Muscle layer of duodenum (tissue), 2 donors: Measurements from ENCODE around the gene S100A6.

Source experiments
- H3K27ac ChIP-seq: one replicate; pipeline ENCODE4 v1.7.0; 2013; ENCODE audit warnings: mild to moderate bottlenecking, low read length
- H3K27me3 ChIP-seq: one replicate; pipeline ENCODE4 v1.7.0; 2013; ENCODE audit warnings: low read depth, mild to moderate bottlenecking, control low read depth, low read length
- H3K36me3 ChIP-seq, 2 donors: one replicate each; pipeline ENCODE4 v1.7.0; 2013; ENCODE audit warnings: low read length in 2 of 2, control low read depth in 1 of 2, mild to moderate bottlenecking in 1 of 2; ENCODE audit not compliant: insufficient read depth in 2 of 2, control insufficient read depth in 1 of 2
- H3K4me1 ChIP-seq, 2 donors: one replicate each; pipeline ENCODE4 v1.7.0; 2013; ENCODE audit warnings: low read length in 2 of 2, mild to moderate bottlenecking in 2 of 2, control low read depth in 1 of 2, moderate library complexity in 1 of 2; ENCODE audit not compliant: insufficient read depth in 2 of 2, control insufficient read depth in 1 of 2
- H3K4me3 ChIP-seq, 2 donors: one replicate each; pipeline ENCODE4 v1.7.0; 2013; ENCODE audit warnings: low read length in 2 of 2, low read depth in 1 of 2, mild to moderate bottlenecking in 1 of 2
- H3K9me3 ChIP-seq, 2 donors: one replicate each; pipeline ENCODE4 v1.7.0; 2013; ENCODE audit warnings: low read length in 2 of 2, control low read depth in 1 of 2, mild to moderate bottlenecking in 1 of 2; ENCODE audit not compliant: control insufficient read depth in 1 of 2
- donor health status: healthy.

Gene S100A6

DNA sequence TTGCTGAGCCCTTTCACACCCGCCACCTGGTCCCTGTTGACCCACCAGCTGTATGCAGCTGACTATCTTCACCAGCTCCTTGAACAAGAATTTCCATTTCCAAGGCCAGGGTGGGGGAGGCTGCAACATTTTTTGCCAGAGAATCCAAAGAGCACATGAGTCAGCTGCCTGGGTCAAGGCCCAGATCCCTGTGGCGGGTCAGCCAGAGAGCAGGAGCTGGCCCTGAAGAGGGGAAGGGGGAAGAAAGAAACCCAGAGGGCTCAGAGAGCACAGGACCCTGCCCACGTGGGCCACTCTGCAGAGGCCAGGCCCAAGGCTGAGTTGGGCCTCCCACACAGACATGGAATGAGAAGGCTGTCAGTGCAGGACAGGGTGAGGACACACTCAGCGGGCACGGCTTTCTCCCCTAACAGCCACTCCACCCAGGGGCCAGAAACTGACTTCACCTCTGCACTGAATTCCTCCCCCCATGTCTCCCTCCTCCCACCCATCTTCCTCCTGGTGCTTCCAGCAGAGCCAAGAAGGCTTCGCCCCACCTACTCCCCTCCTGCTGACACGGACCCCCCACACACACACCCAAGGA, 28.9 kb downstream of the S100A6 start:
- H3K9me3 ChIP-seq, result no peaks in the 10 kb centered on the region
- peaks cover 13 to 17% of the 10 kb centered on the region in 2 donors for H3K4me1 ChIP-seq
- H3K36me3 ChIP-seq, result no peaks in the 10 kb centered on the region
- no peak overlapping the region for H3K4me3 ChIP-seq
- no peaks in the 10 kb centered on the region for H3K27me3 ChIP-seq
- peak overlapping the region; percentile 73 for H3K27ac ChIP-seq

- no peak overlapping the region for H3K4me3 ChIP-seq
- H3K27me3 ChIP-seq, result no peaks in the 10 kb centered on the region
- peaks cover 13 to 17% of the 10 kb centered on the region in 2 donors for H3K4me1 ChIP-seq
- no peaks in the 10 kb centered on the region for H3K9me3 ChIP-seq
- H3K27ac ChIP-seq, result peak overlapping the region; percentile 73
- H3K36me3 ChIP-seq, result no peaks in the 10 kb centered on the region
Measured at GRCh38 chr1:153506386-153506785, 29.4 kb downstream of the S100A6 start.

DNA sequence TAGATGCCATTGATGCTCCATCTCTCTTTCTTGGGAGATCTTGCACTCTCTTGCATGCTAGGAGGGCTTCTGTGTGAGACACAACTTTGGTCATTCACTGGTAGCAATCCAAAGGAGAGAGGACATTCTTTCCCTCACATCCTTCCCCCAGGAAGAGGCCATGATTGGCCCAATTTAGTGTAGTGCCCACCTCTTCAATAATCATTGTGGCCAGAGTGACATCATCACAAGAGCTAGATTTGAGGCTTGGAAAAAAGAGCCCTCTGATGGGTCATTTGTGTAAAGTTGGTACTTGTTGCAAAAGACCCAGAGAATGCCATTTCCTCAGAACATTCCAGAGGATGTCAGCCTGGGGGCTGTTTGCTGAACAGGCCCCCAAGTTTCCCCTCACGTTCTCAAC, 30.2 kb downstream of the S100A6 start:
- Histone ChIP-seq H3K27me3 (no peaks in the 10 kb centered on the region), H3K27ac (peak overlapping the region; percentile 73), H3K4me1 (peaks cover 13 to 17% of the 10 kb centered on the region in 2 donors), H3K36me3 (no peaks in the 10 kb centered on the region), H3K4me3 (no peak overlapping the region), H3K9me3 (no peaks in the 10 kb centered on the region)

DNA sequence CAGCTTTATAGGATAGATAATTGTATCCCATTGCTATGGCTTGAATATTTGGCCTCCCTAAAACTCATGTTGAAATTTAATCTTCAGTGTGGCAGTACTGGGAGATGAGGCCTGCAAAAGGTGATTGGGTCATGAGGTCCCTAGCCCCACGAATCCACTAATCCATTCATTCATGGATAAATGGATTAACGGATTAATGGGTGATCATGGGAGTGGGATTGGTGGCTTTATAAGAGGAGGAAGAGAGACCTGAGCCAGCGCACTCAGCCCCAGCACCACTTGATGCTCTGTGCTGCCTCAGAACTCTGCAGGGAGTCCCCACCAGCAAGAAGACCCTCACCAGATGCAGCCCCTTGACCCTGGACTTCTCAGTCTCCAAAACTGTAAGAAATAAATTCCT, 32.0 kb downstream of the S100A6 start:
- no peaks in the 10 kb centered on the region for H3K27me3 ChIP-seq
- H3K36me3 ChIP-seq, result no peaks in the 10 kb centered on the region
- H3K4me3 ChIP-seq, result no peak overlapping the region
- H3K27ac ChIP-seq, result no peak overlapping the region
- no peaks in the 10 kb centered on the region for H3K9me3 ChIP-seq
- H3K4me1 ChIP-seq, result peaks cover 13 to 17% of the 10 kb centered on the region in 2 donors

DNA sequence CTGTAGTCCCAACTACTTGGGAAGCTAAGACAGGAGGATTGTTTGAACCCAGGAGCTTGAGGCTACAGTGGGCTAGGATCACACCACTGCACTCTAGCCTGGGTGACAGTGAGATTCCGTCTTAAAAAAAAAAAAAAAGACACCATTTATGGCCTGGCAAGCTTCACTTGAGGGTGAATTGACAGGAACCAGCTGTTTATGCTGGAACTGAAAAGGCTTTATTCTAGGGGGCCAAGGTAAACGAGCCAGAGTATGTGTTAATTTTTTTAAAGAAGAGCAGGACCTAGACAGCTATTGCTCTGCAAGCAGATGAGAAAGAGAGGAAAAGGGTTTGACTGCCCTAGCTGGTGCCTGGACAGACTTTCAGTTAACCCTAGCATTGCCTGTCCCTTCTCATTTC, 37.0 kb downstream of the S100A6 start:
- Histone ChIP-seq H3K4me1 (peaks cover 0 to 11% of the 10 kb centered on the region in 2 donors), H3K9me3 (no peaks in the 10 kb centered on the region), H3K27ac (no peak overlapping the region), H3K36me3 (no peaks in the 10 kb centered on the region), H3K4me3 (no peak overlapping the region), H3K27me3 (no peaks in the 10 kb centered on the region)

DNA sequence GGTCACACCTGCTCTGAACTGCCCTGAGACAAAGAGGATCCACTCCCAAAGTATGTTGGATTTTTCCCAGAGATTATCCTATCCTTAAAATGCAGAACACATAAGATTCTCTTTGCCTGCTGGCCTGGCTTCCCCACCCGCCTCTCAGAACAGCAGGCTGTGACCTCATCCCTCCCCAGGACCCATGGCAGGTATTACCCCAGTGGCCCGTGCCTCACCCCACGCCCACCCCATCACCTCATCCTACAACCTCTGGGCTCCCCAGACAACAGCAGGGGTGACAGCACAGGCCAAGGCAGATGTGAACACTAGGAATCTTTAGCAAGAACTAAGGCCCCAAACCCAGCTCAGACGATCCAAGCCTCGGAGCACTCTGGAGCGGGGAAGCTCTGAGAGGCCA, 40.3 kb downstream of the S100A6 start:
- no peak overlapping the region for H3K27ac ChIP-seq
- H3K4me1 ChIP-seq, result peaks cover 0 to 24% of the 10 kb centered on the region in 2 donors
- no peak overlapping the region for H3K4me3 ChIP-seq
- H3K27me3 ChIP-seq, result no peaks in the 10 kb centered on the region
- H3K36me3 ChIP-seq, result no peaks in the 10 kb centered on the region
- H3K9me3 ChIP-seq, result no peaks in the 10 kb centered on the region

- H3K27ac ChIP-seq, result no peak overlapping the region
- H3K36me3 ChIP-seq, result no peaks in the 10 kb centered on the region
- H3K4me3 ChIP-seq, result no peak overlapping the region
- no peaks in the 10 kb centered on the region for H3K27me3 ChIP-seq
- H3K4me1 ChIP-seq, result peaks cover 0 to 24% of the 10 kb centered on the region in 2 donors
- no peaks in the 10 kb centered on the region for H3K9me3 ChIP-seq
Measured at GRCh38 chr1:153494976-153495535, 40.7 kb downstream of the S100A6 start.

GRCh38 chr1:153493343-153493960, 42.3 kb downstream of the S100A6 start:
- H3K4me3 ChIP-seq, result no peak overlapping the region
- H3K27ac ChIP-seq, result peak overlapping the region; percentile 18
- H3K9me3 ChIP-seq, result no peaks in the 10 kb centered on the region
- peaks cover 0 to 24% of the 10 kb centered on the region in 2 donors for H3K4me1 ChIP-seq
- H3K27me3 ChIP-seq, result no peaks in the 10 kb centered on the region
- no peaks in the 10 kb centered on the region for H3K36me3 ChIP-seq

GRCh38 chr1:153490272-153491051, 45.3 kb downstream of the S100A6 start:
- Histone ChIP-seq H3K27ac (peak overlapping the region; percentile 48), H3K36me3 (no peaks in the 10 kb centered on the region), H3K4me3 (no peak overlapping the region), H3K27me3 (no peaks in the 10 kb centered on the region), H3K4me1 (peaks cover 0 to 24% of the 10 kb centered on the region in 2 donors), H3K9me3 (no peaks in the 10 kb centered on the region)

DNA sequence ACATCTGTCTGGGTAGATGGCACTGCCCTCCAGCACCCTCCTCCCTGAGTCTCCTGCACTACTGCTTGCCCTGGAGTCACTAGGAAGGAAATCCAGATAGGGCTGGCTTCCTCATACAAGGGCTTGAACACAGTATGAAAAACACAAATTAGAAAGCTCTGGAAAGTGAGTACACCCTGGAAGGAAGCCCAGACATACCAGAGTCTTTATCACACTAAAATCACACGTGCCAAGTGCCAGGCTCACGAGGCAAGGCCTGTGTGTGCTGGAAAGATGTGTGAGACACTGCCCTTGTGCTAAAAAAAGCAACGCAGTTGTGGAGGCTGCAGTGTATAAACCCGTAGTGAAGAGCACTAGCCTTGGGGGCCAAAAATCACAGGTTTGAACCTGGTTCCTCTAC, 47.1 kb downstream of the S100A6 start:
- no peak overlapping the region for H3K4me3 ChIP-seq
- H3K27me3 ChIP-seq, result no peaks in the 10 kb centered on the region
- no peaks in the 10 kb centered on the region for H3K9me3 ChIP-seq
- no peaks in the 10 kb centered on the region for H3K36me3 ChIP-seq
- no peak overlapping the region for H3K27ac ChIP-seq
- peaks cover 0 to 13% of the 10 kb centered on the region in 2 donors for H3K4me1 ChIP-seq

DNA sequence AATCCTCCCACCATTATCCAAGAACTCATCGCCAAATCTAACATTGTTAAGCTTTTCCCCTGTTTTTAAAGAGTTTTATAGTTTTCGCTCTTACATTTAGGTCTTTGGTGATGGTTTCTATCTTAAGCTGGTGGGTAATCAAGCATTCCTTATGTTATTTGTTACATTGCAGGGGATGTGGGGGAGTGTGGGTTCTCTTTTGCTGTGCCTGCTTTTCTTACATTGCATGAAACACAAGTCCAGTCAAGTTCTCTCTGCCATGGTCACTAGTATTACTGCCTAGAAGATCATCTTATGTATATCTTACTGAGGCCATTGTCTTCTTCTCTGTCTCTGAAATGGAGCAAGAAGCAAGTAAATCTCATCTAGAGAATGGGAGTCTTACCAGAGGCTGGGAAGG, 48.1 kb downstream of the S100A6 start:
- no peak overlapping the region for H3K4me3 ChIP-seq
- H3K4me1 ChIP-seq, result peaks cover 0 to 7% of the 10 kb centered on the region in 2 donors
- H3K27me3 ChIP-seq, result no peaks in the 10 kb centered on the region
- no peak overlapping the region for H3K27ac ChIP-seq
- no peaks in the 10 kb centered on the region for H3K36me3 ChIP-seq
- H3K9me3 ChIP-seq, result no peaks in the 10 kb centered on the region
